ENCODE data around the gene ANKFY1.

- TF ChIP-seq CTCF (conservative IDR thresholded peaks at IDR 0.05; ENCODE audit: low read depth, low read length): no peak
- no peak for TF ChIP-seq EZH2 (IDR thresholded peaks at IDR 0.05; ENCODE audit: low read length, unreplicated experiment)
- TF ChIP-seq EZH2phosphoT487 (IDR thresholded peaks at IDR 0.05; ENCODE audit: borderline replicate concordance, low read length): no peak
Measured at GRCh38 chr17:4305224-4305623, 41.4 kb upstream of the ANKFY1 start.

All from PC-3 (cell line).